A549 (cell line): ENCODE results near the gene PGF. TPM values are rescaled to one million over a fixed set of nuclear protein-coding genes. Genes with fewer than 3 reads are reported as not detected.

ENCODE experiments used
- ATAC-seq, 2 experiments: fragments of 200-7000 bp in 1 of 2; fragments of >200 bp in 1 of 2; cut with Nextera tagmentation in 1 of 2; cut with Tn5 transposase in 1 of 2; 3 replicates each; pipeline versions ENCODE4 v1.8.0 to v1.9.1; 2018 to 2020; ENCODE audit warnings: mild to moderate bottlenecking in 1 of 2, moderate library complexity in 1 of 2
- CTCF ChIA-PET: fragments of 300-600 bp; sonication (Branson Sonifier 250); formaldehyde crosslinking; extraction: SDS; loops from one replicate; lab custom pipeline; 2021; ENCODE audit warnings: antibody characterized with exemption, inconsistent platforms; lab: Yijun Ruan, JAX
- POLR2A ChIA-PET: fragments of 350-600 bp; formaldehyde crosslinking; extraction: SDS; loops from one replicate; lab custom pipeline; 2021; ENCODE audit warnings: antibody characterized with exemption, inconsistent platforms; lab: Yijun Ruan, JAX
- DNase-seq, 2 experiments: peaks; one replicate each; pipeline versions ENCODE4 v3.0.0 to v3.0.0-alpha.2; 2011 to 2016; ENCODE audit warnings: low read depth in 1 of 2, low spot score in 1 of 2
- FAIRE-seq: peaks from 2 replicates; lab custom pipeline; 2011; peaks lifted over from hg19 to GRCh38; lab: Jason Lieb, UNC
- H3K27ac ChIP-seq, 2 experiments: fragments of >200 bp; sonication (Bioruptor Twin); formaldehyde crosslinking; 3 replicates each; pipeline ENCODE4 v1.5.1; 2016 to 2017
- H3K4me1 ChIP-seq: fragments of >200 bp; sonication (Bioruptor Twin); formaldehyde crosslinking; 3 replicates; pipeline ENCODE4 v1.6.1; 2016
- H3K4me2 ChIP-seq: fragments of >200 bp; sonication (Bioruptor Twin); formaldehyde crosslinking; 3 replicates; pipeline ENCODE4 v1.6.1; 2016
- H3K4me3 ChIP-seq: fragments of >200 bp; sonication (Bioruptor Twin); formaldehyde crosslinking; 3 replicates; pipeline ENCODE4 v1.5.1; 2016
- H3K9me3 ChIP-seq: fragments of >200 bp; sonication (Bioruptor Twin); formaldehyde crosslinking; 3 replicates; pipeline ENCODE4 v1.6.1; 2016
- EHF ChIP-seq: fragments of 250-450 bp; sonication (Bioruptor Pico); IDR thresholded peaks from 2 replicates; pipeline ENCODE4 v1.5.0; 2020; ENCODE audit warnings: mild to moderate bottlenecking
- ESRRA ChIP-seq: fragments of 150-350 bp; IDR thresholded peaks from 2 replicates; pipeline ENCODE4 v1.6.1; 2014; ENCODE audit warnings: mild to moderate bottlenecking, low read length, borderline replicate concordance
- FOSL2 ChIP-seq, 2 experiments: fragments of 450-650 bp in 1 of 2; fragments of >200 bp in 1 of 2; sonication (Bioruptor Twin) in 1 of 2; formaldehyde crosslinking; IDR thresholded peaks; 2 replicates each; pipeline versions ENCODE4 v1.5.0 to v1.6.1; 2016 to 2020; ENCODE audit warnings: mild to moderate bottlenecking in 1 of 2, moderate library complexity in 1 of 2
- GATA3 ChIP-seq: IDR thresholded peaks from 2 replicates; pipeline ENCODE4 v1.6.1; 2012; ENCODE audit warnings: borderline replicate concordance
- HOXA7 ChIP-seq: fragments of 250-450 bp; sonication (Bioruptor Pico); IDR thresholded peaks from 2 replicates; pipeline ENCODE4 v1.5.0; 2020; ENCODE audit warnings: mild to moderate bottlenecking, moderate library complexity
- MAZ ChIP-seq: fragments of 150-350 bp; IDR thresholded peaks from 2 replicates; pipeline ENCODE4 v1.6.1; 2014; ENCODE audit warnings: antibody characterized with exemption, low read depth, low read length, borderline replicate concordance
- MYC ChIP-seq: IDR thresholded peaks from 2 replicates; pipeline ENCODE4 v1.6.1; 2012; ENCODE audit warnings: mild to moderate bottlenecking, inconsistent platforms, low read length, improper control_type of control experiment, borderline replicate concordance
- PHF8 ChIP-seq: fragments of 200-600 bp; sonication (generic); IDR thresholded peaks from 2 replicates; pipeline ENCODE4 v1.6.1; 2016; ENCODE audit warnings: low read depth, mild to moderate bottlenecking, antibody characterized with exemption, moderate library complexity, borderline replicate concordance
- RAD21 ChIP-seq, 2 experiments: fragments of >200 bp in 1 of 2; sonication (Bioruptor Twin) in 1 of 2; formaldehyde crosslinking in 1 of 2; IDR thresholded peaks in 1 of 2; conservative IDR thresholded peaks in 1 of 2; 2 replicates in 1 of 2; 3 replicates in 1 of 2; pipeline ENCODE4 v1.6.1; 2012 to 2018; ENCODE audit warnings: inconsistent platforms in 1 of 2
- RNF2 ChIP-seq: fragments of 200-600 bp; sonication (generic); IDR thresholded peaks from 2 replicates; pipeline ENCODE4 v1.6.1; 2016; ENCODE audit warnings: low read depth, mild to moderate bottlenecking, antibody characterized with exemption, moderate library complexity, borderline replicate concordance
- SMC3 ChIP-seq: fragments of >200 bp; sonication (Bioruptor Twin); formaldehyde crosslinking; IDR thresholded peaks from 3 replicates; pipeline ENCODE4 v1.6.1; 2018; ENCODE audit warnings: inconsistent platforms
- TP53 ChIP-seq: fragments of 250-450 bp; sonication (Bioruptor Pico); IDR thresholded peaks from 2 replicates; pipeline ENCODE4 v1.5.0; 2021; ENCODE audit warnings: mild to moderate bottlenecking, moderate library complexity
- WGBS: methylation state at CpG from one replicate; pipeline ENCODE4 v1.1.6; 2017; ENCODE audit errors: missing lambda C conversion rate; 5-methylcytosine and 5-hydroxymethylcytosine counted together
- polyA plus RNA-seq, 4 experiments: library from polyadenylated mRNA; depleted of rRNA in 3 of 4; stranded (reverse); fragments of >200 nt; fragmentation: RNase III in 1 of 4; extraction: RNeasy Plus Mini Kit Qiagen cat#74134 plus additional on column Dnase treatment in 1 of 4; gene quantifications; 2 replicates in 3 of 4; 3 replicates in 1 of 4; pipeline ENCODE4 v1.2.3, GENCODE V29; 2011 to 2017
- TF ChIP-seq, protein P1 (sequence below): fragments of 450-650 bp; IDR thresholded peaks from 2 replicates; pipeline ENCODE4 v1.6.1; 2014; ENCODE audit warnings: antibody characterized with exemption
- TF ChIP-seq, protein P2 (sequence below): fragments of >200 bp; sonication (Bioruptor Twin); formaldehyde crosslinking; IDR thresholded peaks from 3 replicates; pipeline ENCODE4 v1.5.1; 2016
- TF ChIP-seq, protein P3 (sequence below): fragments of 150-350 bp; IDR thresholded peaks from 2 replicates; pipeline ENCODE4 v1.6.1; 2014; ENCODE audit warnings: low read depth, mild to moderate bottlenecking, low read length

Gene PGF
- polyA plus RNA-seq, 2 of the 4 experiments (the other 2 are of a cell fraction): 0.63 to 1.1 TPM

DNA sequence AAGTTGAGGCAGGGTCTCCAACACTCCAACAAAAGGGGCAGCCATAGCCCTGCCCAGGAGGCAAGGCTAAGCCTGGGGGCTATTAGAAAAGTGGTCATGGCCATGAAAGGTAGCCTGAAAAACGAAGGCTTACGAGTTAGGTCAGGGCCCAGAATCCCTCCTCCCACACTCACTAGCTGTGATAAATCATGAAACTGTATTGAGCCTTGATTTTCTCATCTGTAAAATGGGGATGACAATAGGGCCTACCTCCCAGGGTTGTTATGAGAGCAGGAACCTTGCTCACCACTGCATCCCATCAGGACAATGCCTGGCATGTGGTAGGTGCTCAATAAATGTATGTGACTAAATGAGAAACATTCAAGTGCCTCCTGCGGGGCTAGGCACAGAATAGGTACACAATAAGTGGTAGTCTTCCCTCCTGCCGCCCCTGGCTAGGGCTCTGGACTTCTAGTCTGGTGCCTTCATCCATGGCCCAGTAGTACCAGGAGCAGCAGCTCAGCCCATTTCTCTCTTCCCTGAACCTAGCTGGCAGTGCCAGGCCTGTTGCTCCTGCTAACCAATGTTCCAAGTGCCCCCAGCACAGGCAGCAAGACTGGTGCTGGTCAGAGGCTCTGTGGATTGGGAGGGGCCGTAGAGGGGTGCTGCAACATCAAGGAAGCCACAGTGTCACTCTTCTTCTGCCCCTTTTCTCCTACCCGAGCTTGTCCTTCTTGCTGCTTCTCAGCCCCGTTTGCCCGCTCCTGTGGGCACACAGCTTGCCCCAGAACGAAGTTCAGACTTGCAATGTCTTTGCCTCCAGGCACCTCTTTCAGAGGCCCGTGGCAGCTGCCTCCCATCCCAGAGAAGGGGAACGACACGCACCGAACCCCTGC is 7.8 kb downstream of the PGF start (continued):
- TF ChIP-seq, protein P1, sequence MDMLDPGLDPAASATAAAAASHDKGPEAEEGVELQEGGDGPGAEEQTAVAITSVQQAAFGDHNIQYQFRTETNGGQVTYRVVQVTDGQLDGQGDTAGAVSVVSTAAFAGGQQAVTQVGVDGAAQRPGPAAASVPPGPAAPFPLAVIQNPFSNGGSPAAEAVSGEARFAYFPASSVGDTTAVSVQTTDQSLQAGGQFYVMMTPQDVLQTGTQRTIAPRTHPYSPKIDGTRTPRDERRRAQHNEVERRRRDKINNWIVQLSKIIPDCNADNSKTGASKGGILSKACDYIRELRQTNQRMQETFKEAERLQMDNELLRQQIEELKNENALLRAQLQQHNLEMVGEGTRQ: no peak

DNA sequence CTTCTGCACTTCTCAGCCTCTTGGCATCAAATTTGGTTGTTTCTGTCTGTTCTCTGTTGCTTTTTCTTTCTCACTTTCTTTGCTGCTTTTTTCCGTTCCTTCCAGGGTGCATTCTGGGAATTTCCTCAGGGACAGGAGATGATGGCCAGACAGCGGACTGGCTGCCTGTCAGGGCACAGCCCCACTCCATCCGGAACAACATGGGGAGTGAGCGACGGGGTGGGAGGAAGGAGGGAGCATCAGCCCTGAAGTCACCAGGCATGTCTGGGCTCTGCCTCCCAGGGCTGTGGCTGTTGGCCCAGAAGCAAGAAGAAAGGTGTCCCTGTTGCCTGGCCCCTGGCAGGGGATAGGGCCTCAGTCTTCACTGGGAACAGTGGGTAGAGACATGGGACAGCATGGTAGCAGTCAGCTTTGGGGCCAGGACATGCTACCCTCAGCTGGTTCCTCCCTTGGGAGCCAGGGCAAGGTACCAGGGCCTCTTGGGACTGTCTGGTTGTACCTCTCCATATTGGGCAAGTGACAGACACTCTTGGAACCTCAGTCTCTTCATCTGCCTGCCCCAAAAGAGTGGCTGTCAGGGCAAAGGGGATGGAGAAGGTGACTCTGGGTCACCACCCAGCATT is 8.6 kb downstream of the PGF start:
- no peak overlapping the region for H3K4me3 ChIP-seq
- POLR2A ChIA-PET: interaction anchor here (0.8 kb wide), 1 partner anchor 123 kb away, joined by 3 read pairs; the partner anchor contains the start of gene ZC2HC1C
- CTCF ChIA-PET: interaction anchor here (0.6 to 7.9 kb wide), 25 partner anchors 10 to 321 kb away, joined by 3 to 105 read pairs (median 5); partner anchors contain the start of genes ACYP1, EIF2B2, PGF and RPS6KL1
- peak in 1 of 2 experiments; percentile 14; a peak in 2 of 5 replicates for TF ChIP-seq RAD21 (conservative IDR thresholded peaks at IDR 0.05 in 1 of 2, IDR thresholded peaks at IDR 0.05 in 1 of 2)
- TF ChIP-seq MAZ: no peak
- TF ChIP-seq, all 56 proteins: peak for 1
- peak in 1 of 2 experiments; percentile 24 for DNase-seq
- peaks cover 21% of the 10 kb centered on the region for H3K4me1 ChIP-seq
- WGBS: 29% methylated on average over 5 of the region's 5 CpGs
- no peak for FAIRE-seq
- no peaks in the 10 kb centered on the region for H3K9me3 ChIP-seq
- peak overlapping the region in 1 of 2 experiments; percentile 65; a peak in 4 of 6 replicates for H3K27ac ChIP-seq
- peak in 1 of 2 experiments; percentile 10; a peak in 3 of 6 replicates for ATAC-seq
- H3K4me2 ChIP-seq: peak overlapping the region; percentile 66

DNA sequence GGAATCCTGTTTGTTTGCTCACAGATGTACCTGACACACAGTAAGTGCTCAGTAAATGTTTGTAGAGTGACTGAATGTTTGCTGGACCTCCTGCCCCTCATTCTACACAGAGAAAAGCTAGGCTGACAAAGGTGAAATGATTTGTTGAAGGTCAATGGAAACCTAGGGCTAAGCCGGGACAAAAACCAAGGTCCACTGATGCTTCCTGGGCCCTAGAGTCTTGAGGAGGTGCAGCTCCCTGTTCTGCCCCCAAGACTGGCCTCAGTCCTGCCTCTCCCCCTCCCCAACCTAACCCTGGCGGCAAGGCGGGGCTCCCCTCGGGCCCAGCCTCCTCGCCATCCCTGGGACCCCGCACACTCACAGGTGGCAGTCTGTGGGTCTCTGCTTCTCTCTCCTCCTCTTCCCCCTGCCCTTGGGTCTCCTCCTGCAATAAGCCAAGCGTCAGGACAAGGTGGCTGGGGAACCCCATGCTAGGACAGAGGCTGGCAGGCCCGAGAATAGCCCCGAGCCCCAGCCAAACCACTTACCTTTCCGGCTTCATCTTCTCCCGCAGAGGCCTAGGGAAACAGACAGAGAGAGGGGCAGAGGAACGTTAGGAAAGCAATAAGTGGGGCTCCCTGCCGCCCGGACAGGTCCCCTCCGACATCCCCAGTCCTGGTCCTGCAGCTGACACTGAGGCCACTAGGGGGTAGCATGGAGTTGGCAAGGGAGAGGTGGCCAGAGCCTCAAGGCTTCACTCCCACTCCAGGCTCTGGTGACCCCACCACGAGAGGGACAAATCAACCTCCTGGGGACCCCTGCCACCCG is 9.3 kb downstream of the PGF start:
- WGBS: 20% methylated on average over 17 of the region's 17 CpGs
- POLR2A ChIA-PET: interaction anchor here (0.8 to 1.0 kb wide), 2 partner anchors 123 to 181 kb away, joined by 3 read pairs; partner anchors contain the start of genes NEK9 and ZC2HC1C

More for the DNA sequence above, 9.3 kb downstream of the PGF start:
- CTCF ChIA-PET: interaction anchor here (0.6 to 7.9 kb wide), 43 partner anchors 10 to 358 kb away, joined by 3 to 105 read pairs (median 5); partner anchors contain the start of genes ACYP1, DLST, EIF2B2 and PGF
- peak; percentile 66; the same call in 1 of the 2 replicates for TF ChIP-seq TP53 (CRISPR knock-in tag)
- TF ChIP-seq MYC: no peak
- no peak for TF ChIP-seq EHF (CRISPR knock-in tag)
- no peak for TF ChIP-seq FOSL2 (IDR thresholded peaks at IDR 0.05)
- peak; percentile 69 for TF ChIP-seq FOSL2 (CRISPR knock-in tag; IDR thresholded peaks at IDR 0.05)
- peak; percentile 78 for TF ChIP-seq SMC3
- TF ChIP-seq, protein P2, sequence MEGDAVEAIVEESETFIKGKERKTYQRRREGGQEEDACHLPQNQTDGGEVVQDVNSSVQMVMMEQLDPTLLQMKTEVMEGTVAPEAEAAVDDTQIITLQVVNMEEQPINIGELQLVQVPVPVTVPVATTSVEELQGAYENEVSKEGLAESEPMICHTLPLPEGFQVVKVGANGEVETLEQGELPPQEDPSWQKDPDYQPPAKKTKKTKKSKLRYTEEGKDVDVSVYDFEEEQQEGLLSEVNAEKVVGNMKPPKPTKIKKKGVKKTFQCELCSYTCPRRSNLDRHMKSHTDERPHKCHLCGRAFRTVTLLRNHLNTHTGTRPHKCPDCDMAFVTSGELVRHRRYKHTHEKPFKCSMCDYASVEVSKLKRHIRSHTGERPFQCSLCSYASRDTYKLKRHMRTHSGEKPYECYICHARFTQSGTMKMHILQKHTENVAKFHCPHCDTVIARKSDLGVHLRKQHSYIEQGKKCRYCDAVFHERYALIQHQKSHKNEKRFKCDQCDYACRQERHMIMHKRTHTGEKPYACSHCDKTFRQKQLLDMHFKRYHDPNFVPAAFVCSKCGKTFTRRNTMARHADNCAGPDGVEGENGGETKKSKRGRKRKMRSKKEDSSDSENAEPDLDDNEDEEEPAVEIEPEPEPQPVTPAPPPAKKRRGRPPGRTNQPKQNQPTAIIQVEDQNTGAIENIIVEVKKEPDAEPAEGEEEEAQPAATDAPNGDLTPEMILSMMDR: peak; percentile 83
- TF ChIP-seq RNF2: no peak
- TF ChIP-seq HOXA7 (CRISPR knock-in tag): peak; percentile 16; the same call in 1 of the 2 replicates
- TF ChIP-seq GATA3: peak; percentile 90; the same call in 1 of the 2 replicates
- TF ChIP-seq ESRRA: peak; percentile 31; the same call in 1 of the 2 replicates
- no peak for TF ChIP-seq PHF8
- peak; percentile 81 to 83 for TF ChIP-seq RAD21 (conservative IDR thresholded peaks at IDR 0.05 in 1 of 2, IDR thresholded peaks at IDR 0.05 in 1 of 2)
- TF ChIP-seq, protein P3, sequence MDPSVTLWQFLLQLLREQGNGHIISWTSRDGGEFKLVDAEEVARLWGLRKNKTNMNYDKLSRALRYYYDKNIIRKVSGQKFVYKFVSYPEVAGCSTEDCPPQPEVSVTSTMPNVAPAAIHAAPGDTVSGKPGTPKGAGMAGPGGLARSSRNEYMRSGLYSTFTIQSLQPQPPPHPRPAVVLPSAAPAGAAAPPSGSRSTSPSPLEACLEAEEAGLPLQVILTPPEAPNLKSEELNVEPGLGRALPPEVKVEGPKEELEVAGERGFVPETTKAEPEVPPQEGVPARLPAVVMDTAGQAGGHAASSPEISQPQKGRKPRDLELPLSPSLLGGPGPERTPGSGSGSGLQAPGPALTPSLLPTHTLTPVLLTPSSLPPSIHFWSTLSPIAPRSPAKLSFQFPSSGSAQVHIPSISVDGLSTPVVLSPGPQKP: no peak
- Histone ChIP-seq H3K9me3 (no peaks in the 10 kb centered on the region), H3K27ac (peak overlapping the region; percentile 37 to 65; a peak in 4 of 6 replicates), H3K4me1 (peaks cover 19% of the 10 kb centered on the region), H3K4me2 (peak overlapping the region; percentile 66), H3K4me3 (no peak overlapping the region)
- DNase-seq: peak; percentile 68 to 95
- FAIRE-seq: no peak
- peak; percentile 80 to 92 for ATAC-seq
